Peyer's patch (tissue), 4 donors: ENCODE measurements around the gene FAM110A. TPM values are rescaled to one million over a fixed set of nuclear protein-coding genes. Genes with fewer than 3 reads are reported as not detected.

ENCODE experiments used
- DNase-seq, 3 donors: peaks; one replicate each; pipeline ENCODE4 v3.0.0-alpha.2; 2017 to 2019
- H3K27ac ChIP-seq, 4 donors: fragments of 200-600 bp; sonication (generic); one replicate each; pipeline ENCODE4 v1.5.1; 2016 to 2019
- H3K27me3 ChIP-seq, 2 donors: fragments of 200-600 bp; sonication (generic); one replicate each; pipeline ENCODE4 v1.5.1; 2019
- H3K36me3 ChIP-seq, 3 donors: fragments of 200-600 bp; sonication (generic); one replicate each; pipeline ENCODE4 v1.5.1; 2016 to 2019
- H3K4me1 ChIP-seq, 4 donors: fragments of 200-600 bp; sonication (generic); one replicate each; pipeline ENCODE4 v1.5.1; 2016 to 2019
- H3K4me3 ChIP-seq, 4 donors: fragments of 200-600 bp; sonication (generic); 1 replicate in 3 of 4; 2 replicates in 1 of 4; pipeline ENCODE4 v1.5.1; 2016 to 2019; ENCODE audit warnings: mild to moderate bottlenecking in 1 of 4
- H3K9me3 ChIP-seq, 4 donors: fragments of 200-600 bp; sonication (generic); one replicate each; pipeline ENCODE4 v1.5.1; 2016 to 2019; ENCODE audit warnings: mild to moderate bottlenecking in 1 of 4
- POLR2A ChIP-seq, 2 donors: fragments of 450-650 bp; IDR thresholded peaks; one replicate each; pipeline ENCODE4 v1.5.1; 2017; ENCODE audit warnings: antibody characterized with exemption in 2 of 2, mild to moderate bottlenecking in 2 of 2, moderate library complexity in 2 of 2
- total RNA-seq, 4 donors: library from RNA; depleted of rRNA; stranded (reverse); fragments of >200 nt; gene quantifications; one replicate each; pipeline ENCODE4 v1.1.0, GENCODE V29; 2016
- TF ChIP-seq, protein P1 (sequence below), 6 experiments: fragments of 450-650 bp in 4 of 6; fragments of 200-600 bp in 2 of 6; sonication (generic) in 1 of 6; IDR thresholded peaks; one replicate each; pipeline ENCODE4 v1.5.1; 2017 to 2019; ENCODE audit warnings: antibody characterized with exemption in 6 of 6, mild to moderate bottlenecking in 3 of 6, moderate library complexity in 1 of 6

Gene FAM110A
- total RNA-seq, 4 donors from 2014 or later: 5.1 to 15.7 (median 12.7) TPM

- no peak overlapping the region for H3K4me3 ChIP-seq
- DNase-seq: no peak
- TF ChIP-seq POLR2A (IDR thresholded peaks at IDR 0.05): no peak
- TF ChIP-seq, protein P1, sequence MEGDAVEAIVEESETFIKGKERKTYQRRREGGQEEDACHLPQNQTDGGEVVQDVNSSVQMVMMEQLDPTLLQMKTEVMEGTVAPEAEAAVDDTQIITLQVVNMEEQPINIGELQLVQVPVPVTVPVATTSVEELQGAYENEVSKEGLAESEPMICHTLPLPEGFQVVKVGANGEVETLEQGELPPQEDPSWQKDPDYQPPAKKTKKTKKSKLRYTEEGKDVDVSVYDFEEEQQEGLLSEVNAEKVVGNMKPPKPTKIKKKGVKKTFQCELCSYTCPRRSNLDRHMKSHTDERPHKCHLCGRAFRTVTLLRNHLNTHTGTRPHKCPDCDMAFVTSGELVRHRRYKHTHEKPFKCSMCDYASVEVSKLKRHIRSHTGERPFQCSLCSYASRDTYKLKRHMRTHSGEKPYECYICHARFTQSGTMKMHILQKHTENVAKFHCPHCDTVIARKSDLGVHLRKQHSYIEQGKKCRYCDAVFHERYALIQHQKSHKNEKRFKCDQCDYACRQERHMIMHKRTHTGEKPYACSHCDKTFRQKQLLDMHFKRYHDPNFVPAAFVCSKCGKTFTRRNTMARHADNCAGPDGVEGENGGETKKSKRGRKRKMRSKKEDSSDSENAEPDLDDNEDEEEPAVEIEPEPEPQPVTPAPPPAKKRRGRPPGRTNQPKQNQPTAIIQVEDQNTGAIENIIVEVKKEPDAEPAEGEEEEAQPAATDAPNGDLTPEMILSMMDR (IDR thresholded peaks at IDR 0.05): no peak
- no peaks in the 10 kb centered on the region for H3K4me1 ChIP-seq
- no peaks in the 10 kb centered on the region for H3K36me3 ChIP-seq
- H3K9me3 ChIP-seq: no peaks in the 10 kb centered on the region
- no peak overlapping the region for H3K27ac ChIP-seq
- H3K27me3 ChIP-seq: no peaks in the 10 kb centered on the region
Measured at GRCh38 chr20:855466-856360, 22.2 kb downstream of the FAM110A start.

DNA sequence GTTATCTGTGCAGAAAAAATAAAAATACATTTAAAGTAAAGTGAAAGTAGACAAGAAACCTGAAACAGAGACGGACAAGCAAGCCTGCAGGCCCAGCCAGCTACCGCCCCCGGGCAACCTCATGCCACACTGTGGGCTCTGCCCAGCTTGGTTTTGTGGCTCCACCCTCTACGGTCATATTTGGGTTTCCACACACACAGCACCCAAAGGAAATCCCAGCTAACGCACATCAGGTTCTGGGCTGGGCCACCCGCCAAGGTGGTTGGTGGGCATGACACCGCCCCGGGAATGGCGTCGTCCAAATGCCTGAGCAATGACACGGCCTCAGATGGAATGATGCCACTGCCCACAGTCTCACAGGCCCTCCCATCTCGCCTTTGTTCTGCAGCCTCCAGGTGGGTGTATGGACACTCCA, 22.9 kb downstream of the FAM110A start:
- H3K27ac ChIP-seq: no peak overlapping the region
- no peaks in the 10 kb centered on the region for H3K27me3 ChIP-seq
- TF ChIP-seq, protein P1 (IDR thresholded peaks at IDR 0.05): no peak
- TF ChIP-seq POLR2A (IDR thresholded peaks at IDR 0.05): no peak
- H3K36me3 ChIP-seq: no peaks in the 10 kb centered on the region
- no peak overlapping the region for H3K4me3 ChIP-seq
- H3K9me3 ChIP-seq: no peaks in the 10 kb centered on the region
- no peak for DNase-seq
- H3K4me1 ChIP-seq: no peaks in the 10 kb centered on the region

DNA sequence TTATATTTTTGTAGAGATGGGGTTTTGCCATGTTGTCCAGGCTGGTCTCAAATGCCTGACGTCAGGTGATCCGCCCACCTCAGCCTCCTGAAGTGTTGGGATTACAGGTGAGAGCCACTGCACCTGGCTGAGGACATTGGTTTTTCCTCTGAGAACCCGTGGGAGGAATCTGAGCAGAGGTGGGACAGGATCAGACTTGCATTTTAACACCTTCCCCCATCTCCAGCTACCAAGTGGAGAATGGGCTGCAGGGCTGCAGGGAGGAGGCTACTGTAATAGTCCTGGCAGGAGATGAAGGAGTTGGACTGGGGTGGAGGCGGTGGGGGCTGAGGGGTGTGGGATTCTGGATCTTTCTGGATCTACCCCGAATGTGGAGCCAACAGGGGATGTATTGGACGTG, 24.5 kb downstream of the FAM110A start:
- H3K9me3 ChIP-seq: no peaks in the 10 kb centered on the region
- no peak for TF ChIP-seq POLR2A (IDR thresholded peaks at IDR 0.05)
- TF ChIP-seq, protein P1 (IDR thresholded peaks at IDR 0.05): no peak
- no peaks in the 10 kb centered on the region for H3K36me3 ChIP-seq
- no peak overlapping the region for H3K4me3 ChIP-seq
- no peaks in the 10 kb centered on the region for H3K4me1 ChIP-seq
- no peak for DNase-seq
- H3K27me3 ChIP-seq: no peaks in the 10 kb centered on the region
- H3K27ac ChIP-seq: no peak overlapping the region

DNA sequence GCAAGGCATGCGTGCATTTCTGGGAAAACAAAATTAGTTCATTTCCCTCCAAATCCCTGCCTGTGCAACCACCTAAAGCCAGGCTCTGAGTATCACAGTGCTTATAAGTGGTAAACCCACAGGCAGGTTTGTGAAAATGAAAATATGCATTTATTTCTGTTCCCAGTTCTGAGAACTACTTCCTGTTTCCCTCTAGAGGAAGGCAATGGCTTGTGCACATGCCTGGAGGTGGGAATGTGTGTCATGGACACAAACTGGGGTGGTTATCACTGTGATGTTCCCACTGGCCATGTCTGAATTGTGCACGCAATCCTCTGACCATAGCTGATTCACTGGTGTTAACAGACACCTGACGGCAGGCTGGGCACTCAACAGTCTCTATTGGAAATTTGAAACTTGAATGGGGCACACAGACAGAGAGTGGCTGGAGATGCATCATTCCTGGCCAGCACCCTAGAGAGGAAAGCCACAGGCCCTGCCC, 26.3 kb downstream of the FAM110A start:
- no peaks in the 10 kb centered on the region for H3K36me3 ChIP-seq
- H3K27me3 ChIP-seq: no peaks in the 10 kb centered on the region
- H3K9me3 ChIP-seq: no peaks in the 10 kb centered on the region
- no peaks in the 10 kb centered on the region for H3K4me1 ChIP-seq
- H3K27ac ChIP-seq: no peak overlapping the region
- TF ChIP-seq POLR2A (IDR thresholded peaks at IDR 0.05): no peak
- TF ChIP-seq, protein P1 (IDR thresholded peaks at IDR 0.05): no peak
- H3K4me3 ChIP-seq: no peak overlapping the region
- no peak for DNase-seq

DNA sequence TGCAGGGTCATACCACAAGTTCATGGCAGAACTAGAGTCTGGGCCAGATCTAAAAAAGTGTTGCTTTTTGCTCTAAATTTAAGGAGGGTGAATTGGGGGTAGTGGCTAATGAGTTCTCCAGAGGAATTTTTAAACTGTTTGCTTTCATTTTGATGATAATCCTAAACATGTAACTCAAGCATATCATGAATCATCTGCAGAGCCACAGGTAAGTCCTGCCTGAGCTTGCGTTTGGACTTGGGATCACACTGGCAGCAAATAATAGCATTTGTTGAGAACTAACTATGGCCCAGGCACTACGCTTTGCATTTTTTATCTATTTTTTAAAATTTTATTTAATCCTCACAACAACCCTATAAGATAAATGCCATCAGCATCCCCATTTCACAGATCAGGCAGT, 27.4 kb downstream of the FAM110A start:
- Histone ChIP-seq H3K36me3 (no peaks in the 10 kb centered on the region), H3K27ac (no peak overlapping the region), H3K27me3 (no peaks in the 10 kb centered on the region), H3K4me1 (no peaks in the 10 kb centered on the region), H3K9me3 (no peaks in the 10 kb centered on the region), H3K4me3 (no peak overlapping the region)
- no peak for DNase-seq
- TF ChIP-seq POLR2A (IDR thresholded peaks at IDR 0.05): no peak
- TF ChIP-seq, protein P1 (IDR thresholded peaks at IDR 0.05): no peak
